Activated T-cell treated with anti-CD3 and anti-CD28 coated beads, Interleukin-2, amount 50 U/mL, for 1 hour (primary cell): Measurements from ENCODE around the gene TLCD2.
A peak's percentile ranks its signal among the peaks of the same experiment; 100 is the strongest.
"Not testable (repeated sequence)": the region's sequence is repeated elsewhere in the genome, so short reads cannot be mapped to it uniquely, and the experiment has no call there.

ENCODE experiments used
- DNase-seq: peaks from one replicate; pipeline ENCODE4 v3.0.0-alpha.2; 2020

TLCD2 gene

GRCh38 chr17:1684378-1685189, 25.6 kb downstream of the TLCD2 start, which contains the start of gene PRPF8:
TSS of gene PRPF8 (minus strand) at chr17:1684867. CDS start at chr17:1684571, 296 bp downstream.
- DNase-seq = peak; percentile 97

GRCh38 chr17:1683459-1683858, 26.7 kb downstream of the TLCD2 start:
- DNase-seq = no peak

GRCh38 chr17:1676401-1676800, 33.8 kb downstream of the TLCD2 start:
- no peak for DNase-seq

- DNase-seq = peak; percentile 28
Measured at GRCh38 chr17:1673041-1673785, 37.0 kb downstream of the TLCD2 start.

- DNase-seq = not testable (repeated sequence)
Measured at GRCh38 chr17:1663934-1664333, 46.2 kb downstream of the TLCD2 start.

GRCh38 chr17:1661045-1661444, 49.1 kb downstream of the TLCD2 start:
- DNase-seq = no peak

- DNase-seq = no peak
Measured at GRCh38 chr17:1658100-1658499, 52.1 kb downstream of the TLCD2 start.

- DNase-seq = no peak
Measured at GRCh38 chr17:1653735-1654134, 56.4 kb downstream of the TLCD2 start.

- not testable (repeated sequence) for DNase-seq
Measured at GRCh38 chr17:1652794-1653193, 57.4 kb downstream of the TLCD2 start.
